CD4-positive, alpha-beta T cell (primary cell): Measurements from ENCODE around the gene COL5A1. TPM values are rescaled to one million over a fixed set of nuclear protein-coding genes. Genes with fewer than 3 reads are reported as not detected.

Experiments used
- ATAC-seq: fragments of 200-7000 bp; cut with Tn5 transposase; one replicate; pipeline ENCODE4 v1.10.0; 2022; ENCODE audit warnings: mild to moderate bottlenecking; ENCODE audit not compliant: poor library complexity
- CTCF ChIA-PET: fragments of 350-600 bp; sonication (Branson Sonifier 250); formaldehyde crosslinking; loops from one replicate; lab custom pipeline; 2021; ENCODE audit warnings: antibody characterized with exemption, inconsistent platforms; lab: Charles Lee
- POLR2A ChIA-PET: fragments of 350-600 bp; sonication (Branson Sonifier 250); formaldehyde crosslinking; loops from one replicate; lab custom pipeline; 2021; ENCODE audit warnings: antibody characterized with exemption, inconsistent platforms; lab: Charles Lee
- DNase-seq, 14 experiments: peaks; one replicate each; pipeline ENCODE4 v3.0.0-alpha.2; 2013 to 2020; ENCODE audit warnings: mixed read lengths in 2 of 14
- H3K27ac ChIP-seq, 2 donors: one replicate each; pipeline versions ENCODE4 v1.5.1 to v1.7.0; 2013; ENCODE audit warnings: low read length in 2 of 2, low read depth in 1 of 2, mild to moderate bottlenecking in 1 of 2
- H3K27me3 ChIP-seq, 2 experiments: 1 replicate in 1 of 2; 2 replicates in 1 of 2; pipeline versions ENCODE4 v1.6.1 to v1.7.0; 2013; ENCODE audit warnings: low read length in 2 of 2, control low read depth in 1 of 2, mild to moderate bottlenecking in 1 of 2, moderate library complexity in 1 of 2; ENCODE audit not compliant: insufficient read depth in 2 of 2, control insufficient read depth in 1 of 2
- H3K36me3 ChIP-seq: one replicate; pipeline ENCODE4 v1.6.1; 2013; ENCODE audit warnings: low read length, control low read depth; ENCODE audit not compliant: insufficient read depth
- H3K4me1 ChIP-seq: one replicate; pipeline ENCODE4 v1.6.1; 2013; ENCODE audit warnings: low read length, control low read depth; ENCODE audit not compliant: insufficient read depth
- H3K4me3 ChIP-seq: one replicate; pipeline ENCODE4 v1.5.1; 2013; ENCODE audit warnings: mild to moderate bottlenecking, low read length, moderate library complexity
- H3K9me3 ChIP-seq, 2 experiments: 1 replicate in 1 of 2; 2 replicates in 1 of 2; pipeline versions ENCODE4 v1.6.1 to v1.7.0; 2013; ENCODE audit warnings: low read length in 2 of 2, mild to moderate bottlenecking in 2 of 2, control low read depth in 1 of 2, moderate library complexity in 1 of 2; ENCODE audit not compliant: control insufficient read depth in 1 of 2, insufficient read depth in 1 of 2
- H3K27ac Mint-ChIP-seq: one replicate; pipeline ENCODE4 v1.8.0; 2020; ENCODE audit warnings: mixed read lengths
- H3K27me3 Mint-ChIP-seq: one replicate; pipeline ENCODE4 v1.8.0; 2021; ENCODE audit warnings: mixed read lengths
- H3K36me3 Mint-ChIP-seq: one replicate; pipeline ENCODE4 v1.8.0; 2021; ENCODE audit warnings: low read depth, mixed read lengths
- H3K4me1 Mint-ChIP-seq: one replicate; pipeline ENCODE4 v1.8.0; 2021; ENCODE audit warnings: low read depth, mixed read lengths
- H3K4me3 Mint-ChIP-seq: one replicate; pipeline ENCODE4 v1.8.0; 2020; ENCODE audit warnings: mild to moderate bottlenecking, mixed read lengths
- H3K9me3 Mint-ChIP-seq: one replicate; pipeline ENCODE4 v1.8.0; 2020; ENCODE audit warnings: mixed read lengths
- CTCF ChIP-seq: fragments of 200-600 bp; IDR thresholded peaks from one replicate; pipeline ENCODE4 v1.8.0; 2022; ENCODE audit warnings: antibody characterized with exemption, mild to moderate bottlenecking
- intact Hi-C, 2 experiments: fragments of 100-400 bp; cut with DNase I in 1 of 2; cut with micrococcal nuclease in 1 of 2; formaldehyde crosslinking; loops; one replicate each; pipeline versions ENCODE4 v1.15.1 to v1.9.0; 2023 to 2025; cut with DNase I, micrococcal nuclease
- total RNA-seq, 174 experiments: library from RNA in 2 of 174; stranded (reverse) in 2 of 174; gene quantifications; one replicate each; pipeline ENCODE4 v1.2.3 and lab custom pipeline; 2021 to 2026

The COL5A1 gene
- total RNA-seq, 2 experiments from 2014 or later: 0.41 to 0.50 TPM

GRCh38 chr9:134661299-134661698 lies 19.7 kb downstream of the COL5A1 start:
- H3K36me3 ChIP-seq: no peaks in the 10 kb centered on the region
- Mint-ChIP-seq H3K36me3 (no peaks in the 10 kb centered on the region), H3K27me3 (no peaks in the 10 kb centered on the region), H3K9me3 (peaks cover 3% of the 10 kb centered on the region), H3K4me1 (no peaks in the 10 kb centered on the region), H3K27ac (no peak overlapping the region), H3K4me3 (no peak overlapping the region)
- CTCF ChIA-PET: no interaction called here
- no peaks in the 10 kb centered on the region for H3K4me1 ChIP-seq
- H3K4me3 ChIP-seq: no peak overlapping the region
- DNase-seq (no peak), ATAC-seq (no peak)
- peaks cover 11 to 25% of the 10 kb centered on the region in 2 experiments for H3K9me3 ChIP-seq
- H3K27me3 ChIP-seq: no peaks in the 10 kb centered on the region
- H3K27ac ChIP-seq: no peak overlapping the region
- POLR2A ChIA-PET: no interaction called here
- no peak for TF ChIP-seq CTCF
- intact Hi-C loops: no loop called here

GRCh38 chr9:134661791-134662142 lies 20.2 kb downstream of the COL5A1 start:
- Mint-ChIP-seq H3K27me3 (no peaks in the 10 kb centered on the region), H3K4me1 (no peaks in the 10 kb centered on the region), H3K36me3 (no peaks in the 10 kb centered on the region), H3K9me3 (peaks cover 3% of the 10 kb centered on the region), H3K27ac (no peak overlapping the region), H3K4me3 (no peak overlapping the region)
- Histone ChIP-seq H3K27ac (no peak overlapping the region), H3K27me3 (no peaks in the 10 kb centered on the region), H3K4me1 (no peaks in the 10 kb centered on the region), H3K9me3 (peaks cover 11 to 25% of the 10 kb centered on the region in 2 experiments), H3K36me3 (no peaks in the 10 kb centered on the region), H3K4me3 (no peak overlapping the region)
- ATAC-seq (no peak), DNase-seq (no peak)
- POLR2A ChIA-PET: no interaction called here
- intact Hi-C loops: no loop called here
- no peak for TF ChIP-seq CTCF
- CTCF ChIA-PET: no interaction called here

GRCh38 chr9:134662143-134662876 lies 20.7 kb downstream of the COL5A1 start:
- Histone ChIP-seq H3K4me3 (no peak overlapping the region), H3K9me3 (peaks cover 11 to 25% of the 10 kb centered on the region in 2 experiments), H3K27ac (no peak overlapping the region), H3K27me3 (no peaks in the 10 kb centered on the region), H3K36me3 (no peaks in the 10 kb centered on the region), H3K4me1 (no peaks in the 10 kb centered on the region)
- no peak for TF ChIP-seq CTCF
- H3K4me1 Mint-ChIP-seq: no peaks in the 10 kb centered on the region
- ChIA-PET CTCF (no interaction called here), POLR2A (no interaction called here)
- H3K36me3 Mint-ChIP-seq: no peaks in the 10 kb centered on the region
- ATAC-seq: no peak
- H3K9me3 Mint-ChIP-seq: peaks cover 3% of the 10 kb centered on the region
- H3K27me3 Mint-ChIP-seq: no peaks in the 10 kb centered on the region
- H3K27ac Mint-ChIP-seq: no peak overlapping the region
- intact Hi-C loops: no loop called here
- no peak for DNase-seq
- no peak overlapping the region for H3K4me3 Mint-ChIP-seq
